Panc1 (cell line): ENCODE measurements around the gene DMBT1. TPM values are rescaled to one million over a fixed set of nuclear protein-coding genes. Genes with fewer than 3 reads are reported as not detected.
"Not testable (repeated sequence)": the region's sequence is repeated elsewhere in the genome, so short reads cannot be mapped to it uniquely, and the experiment has no call there.

Experiments used
- ATAC-seq: fragments of 200-7000 bp; cut with Tn5 transposase; 2 replicates; pipeline ENCODE4 v1.9.1; 2020; ENCODE audit warnings: mild to moderate bottlenecking, moderate library complexity
- BruUV-seq: library from RNA; stranded (reverse); fragments of 400-500 nt; replicated peaks from 2 replicates; lab custom pipeline; 2021; lab: Mats Ljungman, UMichigan
- CTCF ChIA-PET: fragments of 300-600 bp; sonication (Branson Sonifier 250); formaldehyde crosslinking; loops from one replicate; lab custom pipeline; 2022; ENCODE audit warnings: antibody characterized with exemption; lab: Charles Lee
- POLR2A ChIA-PET: fragments of 300-600 bp; sonication (Branson Sonifier 250); formaldehyde crosslinking; loops from one replicate; lab custom pipeline; 2022; ENCODE audit warnings: antibody characterized with exemption; lab: Charles Lee
- DNase-seq: peaks from one replicate; pipeline ENCODE4 v3.0.0-alpha.2; 2010; ENCODE audit warnings: low read depth, low spot score
- H3K27ac ChIP-seq: 2 replicates; pipeline ENCODE4 v1.5.1; 2011; ENCODE audit warnings: mild to moderate bottlenecking, low read length, inconsistent platforms
- H3K27me3 ChIP-seq: fragments of 200-500 bp; sonication (Bioruptor generic); 2 replicates; pipeline ENCODE4 v1.6.0; 2014; ENCODE audit warnings: low read length, inconsistent platforms; ENCODE audit not compliant: control insufficient read depth, insufficient read depth
- H3K36me3 ChIP-seq: fragments of 200-500 bp; sonication (Bioruptor generic); 2 replicates; pipeline ENCODE4 v1.5.1; 2014; ENCODE audit warnings: inconsistent platforms, mild to moderate bottlenecking, low read length, moderate library complexity; ENCODE audit not compliant: control insufficient read depth, insufficient read depth
- H3K4me1 ChIP-seq: 2 replicates; pipeline ENCODE4 v1.5.1; 2011; ENCODE audit warnings: inconsistent platforms, mild to moderate bottlenecking, low read length, moderate library complexity; ENCODE audit not compliant: control insufficient read depth, insufficient read depth
- H3K4me3 ChIP-seq, 2 experiments: 2 replicates each; pipeline ENCODE4 v1.5.1; 2011 to 2012; ENCODE audit warnings: low read depth in 2 of 2, low read length in 2 of 2, mild to moderate bottlenecking in 2 of 2, inconsistent platforms in 1 of 2, moderate library complexity in 1 of 2
- H3K9me3 ChIP-seq: fragments of 200-500 bp; sonication (Bioruptor generic); 2 replicates; pipeline ENCODE4 v1.5.1; 2014; ENCODE audit warnings: low read depth, mild to moderate bottlenecking, inconsistent platforms, low read length, moderate library complexity; ENCODE audit not compliant: control insufficient read depth, insufficient read depth
- POLR2AphosphoS5 ChIP-seq: IDR thresholded peaks from 2 replicates; pipeline ENCODE4 v1.6.1; 2012; ENCODE audit warnings: mild to moderate bottlenecking, low read depth, low read length, moderate library complexity
- SIN3A ChIP-seq: IDR thresholded peaks from 2 replicates; pipeline ENCODE4 v1.6.1; 2012; ENCODE audit warnings: low read depth, mild to moderate bottlenecking, low read length, moderate library complexity, borderline replicate concordance; ENCODE audit not compliant: insufficient read depth
- TCF7L2 ChIP-seq: IDR thresholded peaks from 2 replicates; pipeline ENCODE4 v1.6.1; 2011; ENCODE audit warnings: mild to moderate bottlenecking, low read depth, low read length, inconsistent platforms
- in situ Hi-C: cut with HindIII; loops from 2 replicates; pipeline ENCODE4 v1.10.0; 2016; ENCODE audit warnings: low sequenced_read_pairs, low pct_unique_long_range_greater_than_20kb
- intact Hi-C: fragments of 100-400 bp; cut with micrococcal nuclease; formaldehyde crosslinking; loops from one replicate; pipeline ENCODE4 v1.10.0; 2022; ENCODE audit not compliant: unreplicated experiment
- total RNA-seq: library from RNA; stranded (reverse); gene quantifications from one replicate; pipeline ENCODE4 v1.2.1, GENCODE V29; 2021; ENCODE audit not compliant: unreplicated experiment
- TF ChIP-seq, protein P1 (sequence below): fragments of 450-650 bp; IDR thresholded peaks from 2 replicates; pipeline ENCODE4 v1.5.1; 2017; ENCODE audit warnings: mild to moderate bottlenecking
- TF ChIP-seq, protein P2 (sequence below), 2 experiments: IDR thresholded peaks; 2 replicates each; pipeline ENCODE4 v1.6.1; 2011 to 2012; ENCODE audit warnings: low read depth in 2 of 2, control low read depth in 1 of 2, low read length in 1 of 2, mild to moderate bottlenecking in 1 of 2, moderate library complexity in 1 of 2; ENCODE audit not compliant: insufficient read depth in 1 of 2

Gene DMBT1
- total RNA-seq, 1 experiment from 2014 or later: 0.05 TPM

DNA sequence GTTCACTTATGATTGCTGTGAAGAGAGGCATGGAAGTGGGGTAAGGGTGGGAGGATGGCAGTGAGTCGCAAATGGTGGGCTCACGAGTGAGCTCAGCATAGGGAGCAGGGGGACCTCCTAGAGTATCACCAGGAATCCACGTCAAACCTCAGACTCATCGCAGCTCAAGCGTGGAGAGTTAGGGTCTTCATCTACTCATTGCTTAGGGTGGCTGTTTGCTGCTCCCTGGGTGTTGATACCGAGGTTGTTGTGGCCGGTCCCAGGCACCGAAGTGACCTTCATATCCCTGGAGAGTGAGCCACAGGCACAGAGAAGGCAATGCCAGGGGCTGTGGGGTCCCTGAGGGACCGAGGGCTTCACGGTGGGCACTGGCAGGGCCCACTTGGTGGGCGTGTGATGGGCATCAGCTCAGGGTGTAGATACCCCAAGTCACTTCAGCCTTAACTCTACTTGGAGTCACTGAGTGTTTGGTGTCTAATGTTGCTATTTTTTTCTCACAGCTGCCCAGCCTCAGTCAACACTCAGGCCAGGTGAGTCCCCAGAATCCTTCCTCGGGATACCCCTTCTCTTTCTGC, 16.8 kb downstream of the DMBT1 start:
- Histone ChIP-seq H3K27me3 (no peaks in the 10 kb centered on the region; the same call in 1 of the 2 replicates), H3K9me3 (no peaks in the 10 kb centered on the region), H3K36me3 (no peaks in the 10 kb centered on the region), H3K4me3 (no peak overlapping the region), H3K4me1 (no peaks in the 10 kb centered on the region), H3K27ac (no peak overlapping the region)
- POLR2A ChIA-PET: no interaction called here
- CTCF ChIA-PET: no interaction called here
- DNase-seq: no peak
- TF ChIP-seq SIN3A (no peak), POLR2AphosphoS5 (no peak), TCF7L2 (no peak)
- TF ChIP-seq, protein P1, sequence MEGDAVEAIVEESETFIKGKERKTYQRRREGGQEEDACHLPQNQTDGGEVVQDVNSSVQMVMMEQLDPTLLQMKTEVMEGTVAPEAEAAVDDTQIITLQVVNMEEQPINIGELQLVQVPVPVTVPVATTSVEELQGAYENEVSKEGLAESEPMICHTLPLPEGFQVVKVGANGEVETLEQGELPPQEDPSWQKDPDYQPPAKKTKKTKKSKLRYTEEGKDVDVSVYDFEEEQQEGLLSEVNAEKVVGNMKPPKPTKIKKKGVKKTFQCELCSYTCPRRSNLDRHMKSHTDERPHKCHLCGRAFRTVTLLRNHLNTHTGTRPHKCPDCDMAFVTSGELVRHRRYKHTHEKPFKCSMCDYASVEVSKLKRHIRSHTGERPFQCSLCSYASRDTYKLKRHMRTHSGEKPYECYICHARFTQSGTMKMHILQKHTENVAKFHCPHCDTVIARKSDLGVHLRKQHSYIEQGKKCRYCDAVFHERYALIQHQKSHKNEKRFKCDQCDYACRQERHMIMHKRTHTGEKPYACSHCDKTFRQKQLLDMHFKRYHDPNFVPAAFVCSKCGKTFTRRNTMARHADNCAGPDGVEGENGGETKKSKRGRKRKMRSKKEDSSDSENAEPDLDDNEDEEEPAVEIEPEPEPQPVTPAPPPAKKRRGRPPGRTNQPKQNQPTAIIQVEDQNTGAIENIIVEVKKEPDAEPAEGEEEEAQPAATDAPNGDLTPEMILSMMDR: no peak
- TF ChIP-seq, protein P2, sequence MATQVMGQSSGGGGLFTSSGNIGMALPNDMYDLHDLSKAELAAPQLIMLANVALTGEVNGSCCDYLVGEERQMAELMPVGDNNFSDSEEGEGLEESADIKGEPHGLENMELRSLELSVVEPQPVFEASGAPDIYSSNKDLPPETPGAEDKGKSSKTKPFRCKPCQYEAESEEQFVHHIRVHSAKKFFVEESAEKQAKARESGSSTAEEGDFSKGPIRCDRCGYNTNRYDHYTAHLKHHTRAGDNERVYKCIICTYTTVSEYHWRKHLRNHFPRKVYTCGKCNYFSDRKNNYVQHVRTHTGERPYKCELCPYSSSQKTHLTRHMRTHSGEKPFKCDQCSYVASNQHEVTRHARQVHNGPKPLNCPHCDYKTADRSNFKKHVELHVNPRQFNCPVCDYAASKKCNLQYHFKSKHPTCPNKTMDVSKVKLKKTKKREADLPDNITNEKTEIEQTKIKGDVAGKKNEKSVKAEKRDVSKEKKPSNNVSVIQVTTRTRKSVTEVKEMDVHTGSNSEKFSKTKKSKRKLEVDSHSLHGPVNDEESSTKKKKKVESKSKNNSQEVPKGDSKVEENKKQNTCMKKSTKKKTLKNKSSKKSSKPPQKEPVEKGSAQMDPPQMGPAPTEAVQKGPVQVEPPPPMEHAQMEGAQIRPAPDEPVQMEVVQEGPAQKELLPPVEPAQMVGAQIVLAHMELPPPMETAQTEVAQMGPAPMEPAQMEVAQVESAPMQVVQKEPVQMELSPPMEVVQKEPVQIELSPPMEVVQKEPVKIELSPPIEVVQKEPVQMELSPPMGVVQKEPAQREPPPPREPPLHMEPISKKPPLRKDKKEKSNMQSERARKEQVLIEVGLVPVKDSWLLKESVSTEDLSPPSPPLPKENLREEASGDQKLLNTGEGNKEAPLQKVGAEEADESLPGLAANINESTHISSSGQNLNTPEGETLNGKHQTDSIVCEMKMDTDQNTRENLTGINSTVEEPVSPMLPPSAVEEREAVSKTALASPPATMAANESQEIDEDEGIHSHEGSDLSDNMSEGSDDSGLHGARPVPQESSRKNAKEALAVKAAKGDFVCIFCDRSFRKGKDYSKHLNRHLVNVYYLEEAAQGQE (IDR thresholded peaks at IDR 0.05; ENCODE audit: insufficient read depth in 1 of 2, low read depth in 2 of 2, low read length in 1 of 2): no peak
- intact Hi-C loops: no loop called here
- no TSS peak for BruUV-seq
- no peak for ATAC-seq
- in situ Hi-C loops: no loop called here

DNA sequence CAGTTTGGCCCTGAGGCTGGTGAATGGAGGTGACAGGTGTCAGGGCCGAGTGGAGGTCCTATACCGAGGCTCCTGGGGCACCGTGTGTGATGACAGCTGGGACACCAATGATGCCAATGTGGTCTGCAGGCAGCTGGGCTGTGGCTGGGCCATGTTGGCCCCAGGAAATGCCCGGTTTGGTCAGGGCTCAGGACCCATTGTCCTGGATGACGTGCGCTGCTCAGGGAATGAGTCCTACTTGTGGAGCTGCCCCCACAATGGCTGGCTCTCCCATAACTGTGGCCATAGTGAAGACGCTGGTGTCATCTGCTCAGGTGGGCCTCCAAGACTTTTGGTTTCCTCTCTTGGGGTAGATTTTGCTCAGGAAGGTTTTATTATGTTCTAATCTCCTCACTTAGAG, 25.5 kb downstream of the DMBT1 start:
- H3K9me3 ChIP-seq, ATAC-seq, DNase-seq, H3K4me3 ChIP-seq, H3K4me1 ChIP-seq, POLR2A ChIA-PET, CTCF ChIA-PET, H3K27ac ChIP-seq, intact Hi-C loops, H3K36me3 ChIP-seq, BruUV-seq, H3K27me3 ChIP-seq, in situ Hi-C loops: not testable (repeated sequence)

DNA sequence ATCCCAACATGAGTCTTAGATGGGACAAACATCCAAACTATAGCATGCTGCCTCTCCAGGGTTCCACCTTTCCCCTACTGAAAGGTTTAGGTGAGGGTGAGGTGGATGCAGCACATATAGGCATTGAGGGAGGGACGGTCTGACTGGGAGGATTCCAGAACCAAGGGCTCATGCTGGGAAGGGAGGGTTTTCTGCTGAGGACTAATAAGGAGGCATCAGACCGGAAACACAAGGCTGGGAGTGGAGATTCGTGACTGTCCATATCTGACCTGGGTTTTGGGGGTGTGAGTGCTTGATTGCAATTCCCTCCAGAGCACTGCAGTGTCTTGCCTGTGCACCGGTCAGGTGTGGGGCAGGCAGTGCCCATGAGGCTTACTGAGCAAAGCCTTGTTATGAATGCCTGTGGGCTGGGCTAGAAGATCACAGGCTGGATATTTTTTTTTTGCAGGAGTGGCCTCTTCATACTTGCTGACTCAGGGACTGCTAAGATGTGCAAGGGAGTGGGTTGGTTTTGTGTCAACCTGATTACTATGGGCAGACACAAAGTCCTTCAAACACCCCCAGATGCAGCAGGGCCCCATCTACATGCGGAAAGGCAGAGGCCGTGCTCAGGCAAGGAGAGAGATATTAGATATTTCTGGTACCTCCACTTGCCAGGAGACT, 26.7 kb downstream of the DMBT1 start:
- TF ChIP-seq, protein P2 (IDR thresholded peaks at IDR 0.05; ENCODE audit: insufficient read depth in 1 of 2, low read depth in 2 of 2, low read length in 1 of 2): no peak
- TF ChIP-seq SIN3A (no peak), TCF7L2 (no peak), POLR2AphosphoS5 (no peak)
- TF ChIP-seq, protein P1: no peak
- in situ Hi-C loops: no loop called here
- Histone ChIP-seq H3K4me1 (no peaks in the 10 kb centered on the region), H3K9me3 (no peaks in the 10 kb centered on the region), H3K4me3 (no peak overlapping the region), H3K27ac (no peak overlapping the region), H3K27me3 (no peaks in the 10 kb centered on the region), H3K36me3 (no peaks in the 10 kb centered on the region)
- intact Hi-C loops: no loop called here
- BruUV-seq: no TSS peak
- ATAC-seq (no peak), DNase-seq (no peak)
- POLR2A ChIA-PET: no interaction called here
- CTCF ChIA-PET: no interaction called here
